Spleen (tissue), 11 donors: Measurements from ENCODE around the gene HMGB1. TPM values are rescaled to one million over a fixed set of nuclear protein-coding genes. Genes with fewer than 3 reads are reported as not detected.

ENCODE experiments used
- DNase-seq: peaks from one replicate; pipeline ENCODE4 v3.0.0-alpha.2; 2020
- H3K27ac ChIP-seq, 8 donors: fragments of 200-600 bp; sonication (generic) in 7 of 8; 1 replicate in 4 of 8; 2 replicates in 4 of 8; pipeline versions ENCODE4 v1.5.0 to v1.8.0; 2016 to 2021; ENCODE audit warnings: inconsistent platforms in 4 of 8, mild to moderate bottlenecking in 4 of 8, moderate library complexity in 1 of 8
- H3K27me3 ChIP-seq, 7 donors: fragments of 200-600 bp; sonication (generic) in 6 of 7; replicated peaks in 1 of 7; 1 replicate in 4 of 7; 2 replicates in 3 of 7; pipeline versions ENCODE4 v1.5.0 to v1.8.0; 2016 to 2021; ENCODE audit warnings: inconsistent platforms in 3 of 7, mild to moderate bottlenecking in 1 of 7
- H3K36me3 ChIP-seq, 6 donors: fragments of 200-600 bp; sonication (generic) in 5 of 6; 1 replicate in 4 of 6; 2 replicates in 2 of 6; pipeline versions ENCODE4 v1.5.0 to v1.8.0; 2016 to 2021; ENCODE audit warnings: inconsistent platforms in 2 of 6
- H3K4me1 ChIP-seq, 6 donors: fragments of 200-600 bp; sonication (generic) in 5 of 6; 1 replicate in 3 of 6; 2 replicates in 3 of 6; pipeline versions ENCODE4 v1.5.0 to v1.8.0; 2016 to 2021; ENCODE audit warnings: inconsistent platforms in 3 of 6
- H3K4me3 ChIP-seq, 8 donors: fragments of 200-600 bp; sonication (generic) in 7 of 8; 1 replicate in 4 of 8; 2 replicates in 4 of 8; pipeline versions ENCODE4 v1.5.0 to v1.8.0; 2016 to 2021; ENCODE audit warnings: inconsistent platforms in 4 of 8, mild to moderate bottlenecking in 4 of 8, moderate library complexity in 2 of 8
- H3K9me3 ChIP-seq, 8 donors: fragments of 200-600 bp; sonication (generic) in 7 of 8; 1 replicate in 4 of 8; 2 replicates in 4 of 8; pipeline versions ENCODE4 v1.5.0 to v1.8.0; 2016 to 2021; ENCODE audit warnings: inconsistent platforms in 4 of 8
- CTCF ChIP-seq, 11 experiments: fragments of 200-600 bp in 7 of 11; fragments of 450-650 bp in 4 of 11; sonication (generic) in 4 of 11; IDR thresholded peaks in 8 of 11; conservative IDR thresholded peaks in 3 of 11; 1 replicate in 7 of 11; 2 replicates in 4 of 11; pipeline versions ENCODE4 v1.4.0 to v1.8.0; 2016 to 2021; ENCODE audit warnings: antibody characterized with exemption in 11 of 11, inconsistent platforms in 4 of 11, mild to moderate bottlenecking in 1 of 11
- POLR2A ChIP-seq, 3 donors: fragments of 450-650 bp; IDR thresholded peaks; one replicate each; pipeline ENCODE4 v1.5.1; 2017; ENCODE audit warnings: antibody characterized with exemption in 3 of 3, mild to moderate bottlenecking in 1 of 3
- POLR2AphosphoS5 ChIP-seq, 3 donors: sonication (generic); formaldehyde crosslinking; IDR thresholded peaks; one replicate each; pipeline ENCODE4 v1.5.1; 2017; ENCODE audit warnings: antibody characterized with exemption in 3 of 3
- WGBS, 5 donors: extraction: QIAGEN DNeasy Blood & Tissue Kit in 3 of 5; methylation state at CpG; one replicate each; pipeline versions ENCODE4 v1.1.5 to v1.1.7; 2013 to 2018; 5-methylcytosine and 5-hydroxymethylcytosine counted together
- intact Hi-C: fragments of 100-400 bp; cut with DNase I; formaldehyde crosslinking; loops from one replicate; pipeline ENCODE4 v1.15.0; 2023; ENCODE audit warnings: low total_unique reads
- polyA plus RNA-seq, 3 donors: library from polyadenylated mRNA; stranded (reverse); fragments of 200-250 nt; gene quantifications; one replicate each; pipeline ENCODE4 v1.2.1, GENCODE V29; 2013
- total RNA-seq, 7 donors: library from RNA; depleted of rRNA in 3 of 7; stranded (reverse); fragments of >200 nt in 3 of 7; fragmentation: NEBNext Ultra II Directional in 4 of 7; extraction: Animal tissue kit (Norgen Biotek cat#: 25700) in 4 of 7; gene quantifications; one replicate each; pipeline versions ENCODE4 v1.1.0 to v1.2.1, GENCODE V29; 2016 to 2021
- donor health status: healthy with polysubstance abuse.
- donor health status: DM: no; HTN: no; CAD: no; lungs with moderate emphysema.
- donor health status: DM: no; HTN: no; CAD: no.
- donor health status: Bipolar disorder and iron deficiency.
- donor health status: healthy.
- donor health status: DM: no; HTN: no; CAD: no.
- donor health status: DM: yes; HTN: yes; CAD: no.

Gene HMGB1
- total and polyA plus RNA-seq, 10 donors: 221 to 528 (median 308) TPM

- 86 to 93% (median 91%) methylated on average over 9 of the region's 9 CpGs for WGBS, 5 donors
- H3K27me3 ChIP-seq: no peaks in the 10 kb centered on the region
- H3K36me3 ChIP-seq: no peaks in the 10 kb centered on the region
- H3K4me1 ChIP-seq: no peaks in the 10 kb centered on the region
- TF ChIP-seq CTCF (IDR thresholded peaks at IDR 0.05 in 8 of 11, conservative IDR thresholded peaks at IDR 0.05 in 3 of 11): no peak
- TF ChIP-seq POLR2AphosphoS5 (IDR thresholded peaks at IDR 0.05): no peak
- no peak for TF ChIP-seq POLR2A (IDR thresholded peaks at IDR 0.05)
- no peaks in the 10 kb centered on the region for H3K9me3 ChIP-seq
- no peak overlapping the region for H3K27ac ChIP-seq
- intact Hi-C loops: no loop called here
- no peak overlapping the region for H3K4me3 ChIP-seq
- DNase-seq: no peak
Measured at GRCh38 chr13:30509254-30510050, 43.7 kb upstream of the HMGB1 start.

DNA sequence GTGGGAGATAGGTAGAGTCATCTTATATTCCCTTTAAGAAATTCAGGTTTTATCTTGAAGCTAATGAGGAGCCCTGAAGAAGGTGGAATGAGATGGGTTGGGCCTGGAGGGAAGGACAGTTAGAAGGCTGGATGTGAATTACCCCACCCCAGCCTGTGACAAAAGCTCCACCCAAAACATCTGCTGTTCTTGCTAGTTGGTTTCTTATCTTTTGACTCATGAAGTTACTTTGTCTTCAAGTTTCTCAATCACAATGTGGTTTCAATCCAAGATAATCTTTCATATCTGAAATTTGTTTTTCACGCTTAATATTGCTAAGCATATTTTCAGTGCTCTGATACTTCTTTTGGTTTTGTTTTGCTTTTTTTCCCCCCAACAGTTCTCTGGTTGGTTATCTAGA is 38.3 kb upstream of the HMGB1 start:
- no peaks in the 10 kb centered on the region for H3K27me3 ChIP-seq
- WGBS, 5 donors: 47 to 77% (median 63%) methylated on average over 1 of the region's 1 CpG
- H3K27ac ChIP-seq: no peak overlapping the region
- H3K36me3 ChIP-seq: no peaks in the 10 kb centered on the region
- intact Hi-C loops: no loop called here
- no peaks in the 10 kb centered on the region for H3K4me1 ChIP-seq
- no peak overlapping the region for H3K4me3 ChIP-seq
- H3K9me3 ChIP-seq: no peaks in the 10 kb centered on the region
- TF ChIP-seq CTCF (IDR thresholded peaks at IDR 0.05 in 8 of 11, conservative IDR thresholded peaks at IDR 0.05 in 3 of 11): no peak
- TF ChIP-seq POLR2A (IDR thresholded peaks at IDR 0.05): no peak
- TF ChIP-seq POLR2AphosphoS5 (IDR thresholded peaks at IDR 0.05): no peak
- no peak for DNase-seq

DNA sequence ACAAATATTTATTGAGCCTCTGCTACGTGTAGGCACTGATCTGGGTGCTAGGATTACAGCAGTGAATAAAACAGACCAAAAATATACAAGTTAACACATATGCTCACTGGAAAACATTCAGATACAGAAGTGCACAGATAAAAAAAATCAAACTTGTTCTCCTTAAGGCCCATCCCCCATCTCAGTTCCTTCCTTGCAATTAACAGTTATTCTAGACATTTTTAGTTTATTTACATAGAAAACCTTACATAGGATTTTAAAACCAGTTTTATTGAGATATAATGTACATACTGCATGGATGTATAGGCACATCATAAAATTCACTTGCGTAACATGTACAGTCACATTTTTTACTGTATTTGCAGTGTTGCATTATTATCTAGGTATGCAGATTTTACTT is 36.5 kb upstream of the HMGB1 start:
- no peak for TF ChIP-seq CTCF (IDR thresholded peaks at IDR 0.05 in 8 of 11, conservative IDR thresholded peaks at IDR 0.05 in 3 of 11)
- no peak for TF ChIP-seq POLR2A (IDR thresholded peaks at IDR 0.05)
- TF ChIP-seq POLR2AphosphoS5 (IDR thresholded peaks at IDR 0.05): no peak
- intact Hi-C loops: no loop called here
- WGBS, 5 donors: 86 to 93% (median 88%) methylated on average over 2 of the region's 2 CpGs
- H3K27me3 ChIP-seq: no peaks in the 10 kb centered on the region
- no peak overlapping the region for H3K27ac ChIP-seq
- DNase-seq: no peak
- no peaks in the 10 kb centered on the region for H3K4me1 ChIP-seq
- H3K36me3 ChIP-seq: no peaks in the 10 kb centered on the region
- H3K4me3 ChIP-seq: no peak overlapping the region
- H3K9me3 ChIP-seq: no peaks in the 10 kb centered on the region

- DNase-seq: no peak
- intact Hi-C loops: no loop called here
Measured at GRCh38 chr13:30499338-30499737, 33.6 kb upstream of the HMGB1 start.

More at GRCh38 chr13:30499338-30499737, 33.6 kb upstream of the HMGB1 start:
- Histone ChIP-seq H3K36me3 (no peaks in the 10 kb centered on the region), H3K9me3 (no peaks in the 10 kb centered on the region), H3K27me3 (no peaks in the 10 kb centered on the region), H3K27ac (no peak overlapping the region), H3K4me3 (no peak overlapping the region), H3K4me1 (no peaks in the 10 kb centered on the region)
- TF ChIP-seq CTCF (IDR thresholded peaks at IDR 0.05 in 8 of 11, conservative IDR thresholded peaks at IDR 0.05 in 3 of 11) (no peak), POLR2A (IDR thresholded peaks at IDR 0.05) (no peak), POLR2AphosphoS5 (IDR thresholded peaks at IDR 0.05) (no peak)
- 37 to 89% (median 58%) methylated on average over 3 of the region's 3 CpGs for WGBS, 5 donors
